HG03442 (cell line): ENCODE measurements around the gene FNDC5.
"Not testable (repeated sequence)": the region's sequence is repeated elsewhere in the genome, so short reads cannot be mapped to it uniquely, and the experiment has no call there.

ENCODE experiments used
- ATAC-seq: cut with Tn5 transposase; IDR thresholded peaks from one replicate; pipeline ENCODE4 v1.9.1; 2021; ENCODE audit warnings: mild to moderate bottlenecking, moderate library complexity; ENCODE audit not compliant: unreplicated experiment

FNDC5 gene

DNA sequence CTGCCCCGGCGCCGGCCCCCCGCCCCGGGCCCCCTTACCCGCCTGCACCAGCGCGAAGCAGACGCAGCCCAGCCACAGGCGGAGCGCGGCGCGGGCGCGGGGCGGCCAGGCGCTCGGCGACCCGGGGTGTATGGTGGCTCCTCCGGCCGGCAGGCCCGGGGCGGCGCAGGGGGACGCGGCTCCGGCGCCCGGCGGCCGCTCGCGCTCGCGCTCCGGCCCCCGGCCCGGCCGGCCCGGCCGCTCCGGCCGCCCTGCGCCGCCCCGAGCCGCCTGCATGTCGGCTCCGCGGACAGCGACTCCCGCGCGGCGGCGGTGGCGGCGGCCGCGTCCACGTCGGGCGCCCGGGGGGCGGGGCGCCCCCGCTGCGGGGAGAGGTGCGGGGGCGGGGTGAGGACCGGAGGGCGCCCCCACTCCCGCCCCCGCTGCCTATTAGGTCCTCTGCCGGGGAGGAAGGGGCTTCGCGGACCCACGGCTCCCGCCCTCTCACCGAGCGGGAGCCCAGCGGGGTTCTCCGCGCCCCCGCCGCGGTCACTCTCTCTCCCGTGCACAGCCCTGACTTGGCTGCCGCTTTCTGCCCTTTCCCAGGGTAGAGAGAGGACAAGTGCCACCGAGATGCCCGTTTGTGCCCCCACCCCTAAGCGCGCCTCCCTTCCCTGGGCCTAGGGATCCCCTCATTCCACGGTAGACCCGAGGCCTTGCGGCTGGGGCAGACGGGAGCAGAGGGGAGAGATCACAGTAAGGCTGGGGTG is at the start of gene FNDC5:
Gene FNDC5, minus strand, starts transcription at position 298 of the 749 bp plus-strand sequence.
- ATAC-seq: no peak

- no peak for ATAC-seq
These were observed 49.4 kb upstream of the FNDC5 start for GRCh38 chr1:32919811-32920733.

- ATAC-seq: no peak
These were observed 47.5 kb upstream of the FNDC5 start for GRCh38 chr1:32918179-32918578.

DNA sequence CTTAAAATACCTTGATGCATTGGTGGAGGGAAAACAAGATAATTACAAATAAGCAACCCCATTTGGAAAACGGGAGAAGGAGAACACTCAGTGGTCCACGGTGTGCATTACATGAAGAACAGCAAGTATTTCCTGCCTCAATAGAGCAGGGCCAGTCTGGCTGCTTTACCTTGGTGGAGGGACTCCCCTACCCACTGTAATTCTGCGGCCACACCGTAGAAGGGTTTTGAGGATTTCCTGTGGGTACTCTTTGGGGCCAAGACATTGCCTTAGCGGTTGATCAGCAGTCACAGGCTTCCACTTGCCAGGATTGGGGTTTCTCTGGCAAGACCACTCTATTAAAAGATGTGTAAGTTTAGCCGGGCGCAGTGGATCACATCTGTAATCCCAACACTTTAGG is 46.8 kb upstream of the FNDC5 start:
- ATAC-seq: no peak

DNA sequence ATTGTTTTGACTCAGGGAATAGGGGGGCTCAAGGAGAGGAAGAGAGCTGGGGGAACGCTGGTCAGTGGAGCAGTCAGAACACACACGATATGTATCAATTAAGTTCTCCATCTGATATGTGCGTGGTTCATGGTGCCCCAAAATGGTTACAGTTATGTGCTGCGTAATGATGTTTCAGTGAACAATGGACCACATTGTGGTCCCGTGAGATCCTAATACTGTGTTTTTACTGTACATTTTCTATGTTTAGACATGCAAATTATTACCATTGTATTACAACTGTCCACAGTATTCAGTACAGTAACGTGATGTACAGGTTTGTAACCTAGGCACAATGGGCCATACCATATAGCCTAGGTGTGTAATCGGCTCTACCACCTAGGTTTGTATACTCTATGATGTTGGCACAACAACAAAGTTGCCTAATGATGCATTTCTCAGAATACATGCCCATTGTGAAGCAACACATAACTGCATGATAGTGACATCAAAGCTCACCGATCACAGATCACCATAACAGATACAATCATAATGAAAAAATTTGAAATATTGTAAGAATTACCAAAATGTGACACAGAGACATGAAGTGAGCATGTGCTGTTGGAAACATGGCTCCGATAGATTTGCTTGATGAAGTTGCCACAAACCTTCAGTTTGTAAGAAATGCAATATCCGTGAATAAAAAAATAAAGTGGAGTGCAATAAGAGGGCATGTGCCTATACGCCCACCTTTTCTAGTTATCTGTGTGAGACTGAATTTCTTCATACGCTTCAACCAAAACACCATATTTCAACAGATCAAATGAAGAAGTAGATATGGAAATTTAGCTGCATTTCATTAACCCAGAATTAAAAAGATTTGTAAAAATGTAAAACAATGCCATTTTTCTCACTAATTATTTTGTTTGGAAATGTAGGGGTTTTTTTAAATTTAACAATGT is 45.3 kb upstream of the FNDC5 start:
- no peak for ATAC-seq

- no peak for ATAC-seq
These were observed 39.6 kb upstream of the FNDC5 start for GRCh38 chr1:32910319-32910718.

DNA sequence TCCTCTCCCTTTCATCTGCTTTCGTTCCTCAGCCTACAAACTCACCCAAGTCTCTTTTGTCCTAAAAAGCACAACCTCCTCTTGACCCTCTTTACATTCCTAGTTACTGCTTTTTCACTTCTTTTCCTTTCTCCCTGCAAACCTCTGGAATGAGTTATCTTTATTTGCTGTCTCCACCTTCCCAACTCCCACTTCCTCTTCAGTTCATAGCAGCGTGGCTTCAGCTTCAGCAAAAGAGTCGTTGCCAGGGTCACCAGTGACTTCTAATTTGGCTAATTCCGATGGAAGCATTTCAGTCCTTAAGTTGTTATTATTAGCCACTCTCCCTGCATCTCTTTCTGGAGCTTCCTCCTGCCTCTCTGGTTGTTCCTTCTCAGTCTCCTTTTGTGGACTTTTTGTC is 36.7 kb upstream of the FNDC5 start:
- no peak for ATAC-seq

DNA sequence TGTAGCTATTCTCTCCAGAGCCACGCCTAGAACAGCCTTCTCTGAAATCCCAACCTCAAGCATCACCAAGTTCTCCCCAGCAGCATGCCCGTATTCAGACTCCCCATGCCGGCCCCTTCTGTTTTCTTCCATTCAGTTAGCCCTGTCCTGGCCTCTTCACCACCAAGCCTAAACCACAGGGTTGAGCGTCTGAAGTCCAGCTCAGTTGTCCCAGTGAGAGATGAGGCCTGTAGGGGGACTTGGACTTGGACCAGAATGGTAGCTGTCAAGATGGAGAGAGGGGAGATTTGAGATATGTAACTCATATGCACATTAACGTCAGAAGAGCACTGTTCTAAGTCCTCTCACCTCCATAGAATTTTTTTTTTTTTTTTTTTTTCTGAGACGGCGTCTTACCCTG is 35.9 kb upstream of the FNDC5 start:
- ATAC-seq: no peak

- not testable (repeated sequence) for ATAC-seq
These were observed 34.9 kb upstream of the FNDC5 start for GRCh38 chr1:32905588-32905987.

- ATAC-seq: no peak
These were observed 34.1 kb upstream of the FNDC5 start for GRCh38 chr1:32904797-32905196.

GRCh38 chr1:32903991-32904785 is 33.5 kb upstream of the FNDC5 start:
- no peak for ATAC-seq

DNA sequence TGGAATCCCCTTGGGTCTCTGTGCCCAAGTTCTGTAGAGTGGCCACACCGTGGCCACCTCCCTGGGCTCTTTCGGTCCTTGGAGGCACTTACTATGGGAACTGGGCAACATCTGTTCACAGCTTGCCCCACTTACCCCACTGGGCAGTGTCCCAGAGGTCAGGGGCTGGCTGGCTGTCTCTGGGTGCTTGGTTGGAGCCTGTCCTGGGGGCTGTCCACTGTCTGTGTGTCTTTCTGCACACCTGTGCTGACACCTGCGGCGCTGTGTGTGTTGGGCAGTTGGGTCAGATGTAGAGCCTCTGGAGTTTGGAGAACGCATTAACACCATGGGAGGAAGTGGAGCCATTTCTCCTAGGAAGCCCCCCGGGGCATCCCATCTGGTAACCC is 31.8 kb upstream of the FNDC5 start:
- ATAC-seq: no peak

DNA sequence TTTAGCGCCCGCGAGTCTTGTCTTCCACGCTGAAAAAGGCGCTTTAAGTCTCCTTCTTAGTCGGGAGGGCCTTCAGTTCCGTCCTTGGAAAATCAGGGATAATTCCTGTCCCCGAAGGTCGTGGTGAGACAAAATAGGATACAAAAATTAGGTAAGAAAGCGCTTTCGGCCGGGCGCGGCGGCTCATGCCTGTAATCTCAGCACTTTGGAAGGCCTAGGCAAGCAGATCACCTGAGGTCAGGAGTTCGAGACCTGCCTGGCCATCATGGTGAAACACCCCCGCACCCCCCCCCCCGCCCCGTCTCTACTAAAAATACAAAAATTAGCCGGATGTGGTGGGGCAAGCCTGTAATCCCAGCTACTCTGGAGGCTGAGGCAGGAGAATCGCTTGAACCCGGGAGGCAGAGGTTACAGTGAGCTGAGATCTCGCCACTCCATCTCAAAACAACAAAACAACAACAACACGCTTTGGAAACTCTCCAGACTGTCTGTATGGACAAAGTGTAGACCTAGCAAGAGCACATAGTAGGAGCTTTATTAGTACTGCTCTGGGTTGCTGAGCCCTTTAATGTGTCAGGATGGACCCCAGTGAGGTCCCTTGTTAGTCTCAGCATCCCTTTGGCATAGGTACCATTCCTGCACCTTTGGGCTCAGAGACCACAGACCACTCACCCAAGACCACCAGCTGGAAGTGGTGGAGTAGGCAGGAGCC is 31.3 kb upstream of the FNDC5 start:
- ATAC-seq: no peak

GRCh38 chr1:32900956-32901822 is 30.5 kb upstream of the FNDC5 start, which contains the start of gene TMEM54:
TSS of gene TMEM54 (minus strand) at chr1:32901389. CDS start at chr1:32901238, 151 bp downstream.
- no peak for ATAC-seq

DNA sequence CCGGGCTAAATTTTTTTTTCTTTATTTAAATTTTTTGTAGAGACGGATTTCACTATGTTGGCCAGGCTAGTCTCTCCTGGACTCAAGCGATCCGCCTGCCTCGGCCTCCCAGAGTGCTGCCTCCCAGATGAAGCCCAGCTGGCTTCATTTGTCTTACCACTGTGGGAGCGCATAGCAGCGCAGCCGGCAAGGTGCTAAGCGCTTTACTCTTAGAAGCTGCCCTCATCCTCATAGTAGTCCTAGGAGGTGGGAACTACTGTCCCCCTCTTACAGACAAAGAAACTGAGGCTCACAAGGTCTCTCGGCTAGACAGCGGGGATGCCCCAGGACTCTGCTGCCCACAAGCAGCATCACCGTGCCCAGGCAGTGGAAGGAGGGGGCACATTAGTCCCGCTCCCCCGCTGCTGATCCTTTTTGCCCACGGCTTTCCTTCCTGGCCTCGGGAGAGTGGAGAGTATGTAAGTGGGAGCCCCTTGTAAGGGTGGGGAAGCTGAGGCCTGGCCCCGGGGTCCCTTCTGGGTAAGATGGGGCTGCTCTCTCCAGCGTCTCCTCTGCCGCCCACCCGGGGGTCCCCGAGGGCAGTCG is 29.8 kb upstream of the FNDC5 start:
- ATAC-seq: no peak

DNA sequence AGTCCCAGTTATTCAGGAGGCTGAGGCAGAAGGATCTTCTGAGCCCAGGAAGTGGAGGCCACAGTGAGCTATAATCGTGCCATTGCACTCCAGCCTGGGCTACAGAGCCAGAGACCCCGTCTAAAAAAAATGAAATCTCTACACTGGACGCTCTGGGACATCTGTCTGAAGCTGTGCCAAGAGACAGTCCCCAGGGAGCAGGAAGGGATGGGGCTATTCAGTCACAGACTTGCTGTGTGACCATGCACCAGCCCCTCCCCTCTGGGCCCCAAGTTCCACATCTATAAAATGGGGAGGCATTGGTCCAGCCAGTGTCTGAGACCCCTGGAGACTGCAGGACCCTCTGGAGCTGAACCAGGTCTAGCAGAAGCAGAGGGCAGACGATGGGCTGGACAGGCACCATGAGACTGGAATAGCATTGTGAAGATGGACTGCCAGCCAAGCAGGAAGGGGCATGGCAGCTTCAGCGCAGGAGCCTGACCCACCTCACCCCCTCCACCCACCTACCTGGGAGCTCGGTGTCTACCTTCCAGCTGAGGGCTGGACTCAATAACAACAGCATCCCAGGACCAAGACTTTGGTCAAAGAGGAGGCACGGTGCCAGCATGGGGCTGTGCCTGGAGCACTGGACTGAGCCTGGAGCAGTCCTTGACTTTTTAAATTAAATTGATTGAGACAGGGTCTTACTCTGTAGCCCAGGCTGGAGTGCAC is 29.0 kb upstream of the FNDC5 start:
- ATAC-seq: no peak

- ATAC-seq: no peak
These were observed 28.2 kb upstream of the FNDC5 start for GRCh38 chr1:32898958-32899357.
